Left ventricle myocardium inferior (tissue), 1 donor: Measurements from ENCODE around the gene TSEN34. TPM values are rescaled to one million over a fixed set of nuclear protein-coding genes. Genes with fewer than 3 reads are reported as not detected.
A peak's percentile ranks its signal among the peaks of the same experiment; 100 is the strongest.
"Not testable (repeated sequence)": the region's sequence is repeated elsewhere in the genome, so short reads cannot be mapped to it uniquely, and the experiment has no call there.

Experiments
- DNase-seq: peaks from one replicate; pipeline ENCODE4 v3.0.0-alpha.2; 2020
- H3K27ac ChIP-seq: fragments of 200-600 bp; replicated peaks from 2 replicates; pipeline ENCODE4 v1.8.0; 2021
- H3K27me3 ChIP-seq: fragments of 200-600 bp; 2 replicates; pipeline ENCODE4 v1.8.0; 2021; ENCODE audit warnings: low read depth
- H3K36me3 ChIP-seq: fragments of 200-600 bp; 2 replicates; pipeline ENCODE4 v1.8.0; 2021
- H3K4me1 ChIP-seq: fragments of 200-600 bp; 2 replicates; pipeline ENCODE4 v1.8.0; 2021
- H3K4me3 ChIP-seq: fragments of 200-600 bp; 2 replicates; pipeline ENCODE4 v1.8.0; 2021; ENCODE audit warnings: mild to moderate bottlenecking, moderate library complexity
- H3K9me3 ChIP-seq: fragments of 200-600 bp; replicated peaks from 2 replicates; pipeline ENCODE4 v1.8.0; 2021
- intact Hi-C: fragments of 100-400 bp; cut with micrococcal nuclease; formaldehyde crosslinking; loops from one replicate; pipeline ENCODE4 v1.11.0; 2022
- total RNA-seq: library from RNA; stranded (reverse); fragmentation: NEBNext Ultra II Directional; extraction: Animal tissue kit (Norgen Biotek cat#: 25700); gene quantifications from one replicate; pipeline ENCODE4 v1.2.1, GENCODE V29; 2021
- TF ChIP-seq, protein P1 (sequence below): fragments of 200-600 bp; IDR thresholded peaks from 2 replicates; pipeline ENCODE4 v1.8.0; 2021; ENCODE audit warnings: antibody characterized with exemption, mild to moderate bottlenecking, borderline replicate concordance
- donor health status: DM: no; HTN: yes; CAD: no; lungs with severe emphysema.

TSEN34 gene
- total RNA-seq, 1 donor from 2014 or later, result 16.2 TPM

DNA sequence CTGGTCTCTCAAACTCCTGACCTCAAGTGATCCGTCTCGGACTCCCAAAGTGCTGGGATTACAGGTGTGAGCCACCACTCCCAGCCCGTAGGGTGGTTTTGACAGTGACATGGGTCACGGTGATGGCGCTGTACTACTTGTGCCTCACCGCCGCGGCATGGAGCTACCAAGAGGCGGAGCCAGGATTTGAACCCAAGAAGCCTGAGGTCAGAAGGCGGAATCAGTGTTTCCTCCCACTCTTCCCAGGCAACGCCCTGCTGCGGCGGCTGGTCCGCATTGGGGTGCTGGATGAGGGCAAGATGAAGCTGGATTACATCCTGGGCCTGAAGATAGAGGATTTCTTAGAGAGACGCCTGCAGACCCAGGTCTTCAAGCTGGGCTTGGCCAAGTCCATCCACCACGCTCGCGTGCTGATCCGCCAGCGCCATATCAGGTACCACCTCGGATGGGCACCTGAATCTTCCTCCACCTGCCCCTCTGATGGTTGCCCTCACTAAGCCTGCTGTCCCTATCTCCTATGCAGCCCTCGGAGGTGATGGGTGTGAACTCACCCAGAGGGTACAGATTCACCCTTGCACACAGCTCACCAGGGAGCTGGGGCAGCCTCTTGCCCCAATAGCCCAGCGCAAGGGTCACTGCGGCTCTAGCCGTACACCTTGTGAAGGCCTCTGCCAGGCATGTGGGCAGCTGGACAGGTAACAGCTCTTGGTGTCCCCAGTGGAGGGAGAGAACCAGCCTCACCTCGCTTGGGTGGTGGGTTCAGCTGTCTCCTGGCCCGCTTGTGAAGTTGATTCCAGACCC is 15.1 kb downstream of the TSEN34 start:
- peaks cover 100% of the 10 kb centered on the region for H3K4me1 ChIP-seq
- intact Hi-C loops, result no loop called here
- no peaks in the 10 kb centered on the region for H3K27me3 ChIP-seq
- no peak for DNase-seq
- peaks cover 71% of the 10 kb centered on the region for H3K36me3 ChIP-seq
- peak overlapping the region; percentile 6 for H3K4me3 ChIP-seq
- no peaks in the 10 kb centered on the region for H3K9me3 ChIP-seq
- peak overlapping the region; percentile 62 for H3K27ac ChIP-seq
- TF ChIP-seq, protein P1, sequence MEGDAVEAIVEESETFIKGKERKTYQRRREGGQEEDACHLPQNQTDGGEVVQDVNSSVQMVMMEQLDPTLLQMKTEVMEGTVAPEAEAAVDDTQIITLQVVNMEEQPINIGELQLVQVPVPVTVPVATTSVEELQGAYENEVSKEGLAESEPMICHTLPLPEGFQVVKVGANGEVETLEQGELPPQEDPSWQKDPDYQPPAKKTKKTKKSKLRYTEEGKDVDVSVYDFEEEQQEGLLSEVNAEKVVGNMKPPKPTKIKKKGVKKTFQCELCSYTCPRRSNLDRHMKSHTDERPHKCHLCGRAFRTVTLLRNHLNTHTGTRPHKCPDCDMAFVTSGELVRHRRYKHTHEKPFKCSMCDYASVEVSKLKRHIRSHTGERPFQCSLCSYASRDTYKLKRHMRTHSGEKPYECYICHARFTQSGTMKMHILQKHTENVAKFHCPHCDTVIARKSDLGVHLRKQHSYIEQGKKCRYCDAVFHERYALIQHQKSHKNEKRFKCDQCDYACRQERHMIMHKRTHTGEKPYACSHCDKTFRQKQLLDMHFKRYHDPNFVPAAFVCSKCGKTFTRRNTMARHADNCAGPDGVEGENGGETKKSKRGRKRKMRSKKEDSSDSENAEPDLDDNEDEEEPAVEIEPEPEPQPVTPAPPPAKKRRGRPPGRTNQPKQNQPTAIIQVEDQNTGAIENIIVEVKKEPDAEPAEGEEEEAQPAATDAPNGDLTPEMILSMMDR, result no peak

DNA sequence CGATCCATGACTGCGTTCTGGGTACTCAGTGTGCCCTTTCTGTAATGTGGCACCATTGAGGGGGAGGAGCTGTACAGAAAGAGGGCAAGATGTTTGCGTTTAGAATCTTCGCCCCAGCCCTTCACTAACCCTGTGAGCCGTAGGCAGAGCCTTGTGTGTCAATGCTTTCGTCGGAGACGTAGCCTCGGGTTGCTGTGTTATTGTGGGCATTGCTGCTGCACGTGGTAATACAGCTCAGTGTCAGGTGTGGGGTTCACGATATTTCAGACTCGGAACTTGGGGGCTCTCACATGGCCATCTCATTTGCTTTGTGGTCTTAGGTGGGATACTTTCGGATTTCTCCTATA is 15.7 kb downstream of the TSEN34 start:
- no peaks in the 10 kb centered on the region for H3K9me3 ChIP-seq
- intact Hi-C loops, result no loop called here
- H3K4me1 ChIP-seq, result peaks cover 96% of the 10 kb centered on the region
- TF ChIP-seq, protein P1, result no peak
- no peaks in the 10 kb centered on the region for H3K27me3 ChIP-seq
- peak overlapping the region; percentile 6 for H3K4me3 ChIP-seq
- DNase-seq, result no peak
- H3K27ac ChIP-seq, result peak overlapping the region; percentile 62
- H3K36me3 ChIP-seq, result peaks cover 65% of the 10 kb centered on the region

DNA sequence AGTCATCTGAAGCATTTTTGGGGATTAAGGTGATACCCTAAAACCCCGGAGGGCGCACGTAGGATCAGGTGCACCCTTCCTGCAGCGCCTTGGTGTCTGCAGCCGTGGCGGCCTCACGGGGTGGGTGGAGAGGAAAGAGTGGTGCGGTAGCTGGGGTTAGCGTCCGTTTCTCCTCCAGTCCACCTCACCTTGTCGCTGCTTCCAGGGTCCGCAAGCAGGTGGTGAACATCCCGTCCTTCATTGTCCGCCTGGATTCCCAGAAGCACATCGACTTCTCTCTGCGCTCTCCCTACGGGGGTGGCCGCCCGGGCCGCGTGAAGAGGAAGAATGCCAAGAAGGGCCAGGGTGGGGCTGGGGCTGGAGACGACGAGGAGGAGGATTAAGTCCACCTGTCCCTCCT is 16.1 kb downstream of the TSEN34 start:
- H3K27ac ChIP-seq, result peak overlapping the region; percentile 62
- peak overlapping the region; percentile 6 for H3K4me3 ChIP-seq
- intact Hi-C loops, H3K27me3 ChIP-seq, H3K9me3 ChIP-seq, DNase-seq: not testable (repeated sequence)
- peaks cover 62% of the 10 kb centered on the region for H3K36me3 ChIP-seq
- H3K4me1 ChIP-seq, result peaks cover 92% of the 10 kb centered on the region

DNA sequence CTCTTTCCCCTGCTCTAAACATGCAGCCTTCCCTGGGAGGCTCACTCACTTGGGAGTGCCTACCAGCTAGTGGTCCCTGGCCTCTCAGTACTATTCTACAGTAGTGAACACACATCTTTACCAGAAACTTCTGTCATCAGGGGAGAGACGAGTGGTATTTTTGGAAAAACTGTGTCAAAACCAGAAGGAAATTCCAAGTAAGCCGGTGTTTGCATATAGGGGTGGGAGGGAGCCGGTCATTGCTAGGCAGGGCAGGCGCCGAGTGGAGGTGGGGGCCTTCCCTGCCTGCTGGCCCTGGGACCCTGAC is 16.5 kb downstream of the TSEN34 start:
- Histone ChIP-seq H3K9me3 (no peaks in the 10 kb centered on the region), H3K27me3 (no peaks in the 10 kb centered on the region), H3K36me3 (peaks cover 58% of the 10 kb centered on the region), H3K27ac (peak overlapping the region; percentile 62), H3K4me1 (peaks cover 88% of the 10 kb centered on the region), H3K4me3 (no peak overlapping the region)
- TF ChIP-seq, protein P1, result no peak
- intact Hi-C loops, result no loop called here
- no peak for DNase-seq

DNA sequence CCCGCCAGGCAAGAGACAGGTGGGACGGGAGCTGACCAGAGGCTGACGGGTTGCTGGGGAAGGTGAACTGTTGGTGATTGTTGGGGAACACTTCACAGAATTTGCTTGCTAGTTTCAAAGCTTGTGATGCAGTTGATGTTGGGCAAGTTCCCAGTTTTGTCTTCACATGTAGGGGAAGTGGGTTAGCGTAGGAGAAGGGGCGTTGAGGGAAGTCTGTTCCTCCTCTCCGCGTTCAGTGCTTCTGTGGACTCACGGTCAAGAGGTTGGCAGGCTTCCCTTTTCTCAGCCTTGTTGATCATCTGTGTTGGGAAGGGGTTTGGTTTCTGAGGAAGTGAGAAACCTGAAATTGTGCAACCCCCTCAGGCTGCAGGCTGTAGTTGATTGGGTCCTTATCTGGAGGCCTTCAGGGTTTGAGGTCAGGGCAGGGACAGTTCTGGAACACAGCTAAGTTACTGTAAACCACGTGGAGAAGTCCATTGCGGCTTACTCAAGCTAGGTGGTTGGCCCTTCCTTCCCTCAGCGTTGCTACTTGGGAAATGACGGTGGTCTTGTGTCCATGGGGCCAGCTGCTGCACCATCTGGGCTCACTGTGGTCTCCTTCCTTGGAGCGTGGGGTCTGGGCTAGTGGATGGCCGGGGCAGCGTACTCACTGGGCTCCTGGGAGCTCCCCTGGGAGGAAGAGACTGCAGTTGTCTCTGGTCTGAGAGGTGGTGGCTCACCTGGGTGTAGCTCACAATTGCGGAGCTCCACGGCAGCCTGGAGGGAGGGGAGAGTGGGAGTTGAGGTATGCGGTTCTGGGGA is 17.1 kb downstream of the TSEN34 start:
- no peaks in the 10 kb centered on the region for H3K27me3 ChIP-seq
- peaks cover 82% of the 10 kb centered on the region for H3K4me1 ChIP-seq
- no peaks in the 10 kb centered on the region for H3K9me3 ChIP-seq
- intact Hi-C loops, result no loop called here
- H3K4me3 ChIP-seq, result no peak overlapping the region
- H3K27ac ChIP-seq, result peak overlapping the region; percentile 79
- TF ChIP-seq, protein P1, result no peak
- H3K36me3 ChIP-seq, result peaks cover 52% of the 10 kb centered on the region
- DNase-seq, result peak; percentile 52

DNA sequence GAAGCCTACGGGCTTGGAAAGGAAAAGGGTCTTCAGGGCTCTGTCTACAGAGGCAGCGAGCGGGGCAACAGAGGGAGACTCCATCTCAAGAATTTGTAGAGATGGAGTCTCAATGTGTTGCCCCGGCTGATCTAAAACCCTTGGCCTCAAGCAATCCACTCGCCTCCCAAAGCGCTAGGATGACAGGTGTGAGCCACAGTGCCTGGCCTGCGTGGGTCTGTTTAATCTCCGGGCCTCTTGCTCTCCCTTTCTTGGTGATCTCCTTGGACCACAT is 17.6 kb downstream of the TSEN34 start:
- Histone ChIP-seq H3K36me3 (peaks cover 47% of the 10 kb centered on the region), H3K9me3 (no peaks in the 10 kb centered on the region), H3K4me1 (peaks cover 77% of the 10 kb centered on the region), H3K4me3 (no peak overlapping the region), H3K27ac (peak overlapping the region; percentile 79), H3K27me3 (no peaks in the 10 kb centered on the region)
- no peak for DNase-seq
- TF ChIP-seq, protein P1, result no peak
- intact Hi-C loops, result no loop called here
